Hair follicle dermal papilla cell (primary cell): Measurements from ENCODE around the gene DHCR7. TPM values are rescaled to one million over a fixed set of nuclear protein-coding genes. Genes with fewer than 3 reads are reported as not detected.

Experiments
- small RNA-seq: library from RNA; depleted of rRNA; stranded (forward); fragments of <200 nt; gene quantifications from one replicate; pipeline ENCODE3, GENCODE V24; 2012
- total RNA-seq: library from RNA; depleted of rRNA; stranded (reverse); fragments of >200 nt; gene quantifications from 2 replicates; pipeline ENCODE4 v1.2.3, GENCODE V29; 2012

The DHCR7 gene
- total RNA-seq: 55.3 and 74.2 TPM in 2 replicates

GRCh38 chr11:71448257-71449171 is at the start of gene DHCR7:
DHCR7 (minus strand) TSS chr11:71448393; CDS start chr11:71444952, 3,441 bp downstream.

GRCh38 chr11:71453037-71453917 is 5.1 kb upstream of the DHCR7 start, which contains the start of gene NADSYN1:
NADSYN1 (plus strand) TSS chr11:71453203; CDS start chr11:71453297, 94 bp downstream.

Small RNA genes within 50 kb of the gene (small RNA-seq; reads per million reads assigned to genes)
- not detected for gene MIR6754

Other genes with a start within 250 kb of the DHCR7 start
- 0.85 and 0.97 TPM in 2 replicates for gene SHANK2, start 195.8 kb downstream of the DHCR7 start, total RNA-seq
- 63.1 and 78.5 TPM in 2 replicates for gene NADSYN1, start 4.8 kb upstream of the DHCR7 start, total RNA-seq
- 0.61 and 0.65 TPM in 2 replicates for gene KRTAP5-7, start 78.9 kb upstream of the DHCR7 start, total RNA-seq
- not detected in 2 replicates for gene KRTAP5-8, start 89.6 kb upstream of the DHCR7 start, total RNA-seq
- 0.16 TPM in 1 of 2 replicates, not detected in the other for gene KRTAP5-9, start 100.0 kb upstream of the DHCR7 start, total RNA-seq
- gene KRTAP5-10, start 117.2 kb upstream of the DHCR7 start, total RNA-seq: not detected in 2 replicates
- gene KRTAP5-11, start 134.5 kb upstream of the DHCR7 start, total RNA-seq: not detected in 2 replicates